Measurements from ENCODE around the gene HOXA13. TPM values are rescaled to one million over a fixed set of nuclear protein-coding genes. Genes with fewer than 3 reads are reported as not detected.

HOXA13 gene
- total and polyA plus RNA-seq, 4 donors: not detected

DNA sequence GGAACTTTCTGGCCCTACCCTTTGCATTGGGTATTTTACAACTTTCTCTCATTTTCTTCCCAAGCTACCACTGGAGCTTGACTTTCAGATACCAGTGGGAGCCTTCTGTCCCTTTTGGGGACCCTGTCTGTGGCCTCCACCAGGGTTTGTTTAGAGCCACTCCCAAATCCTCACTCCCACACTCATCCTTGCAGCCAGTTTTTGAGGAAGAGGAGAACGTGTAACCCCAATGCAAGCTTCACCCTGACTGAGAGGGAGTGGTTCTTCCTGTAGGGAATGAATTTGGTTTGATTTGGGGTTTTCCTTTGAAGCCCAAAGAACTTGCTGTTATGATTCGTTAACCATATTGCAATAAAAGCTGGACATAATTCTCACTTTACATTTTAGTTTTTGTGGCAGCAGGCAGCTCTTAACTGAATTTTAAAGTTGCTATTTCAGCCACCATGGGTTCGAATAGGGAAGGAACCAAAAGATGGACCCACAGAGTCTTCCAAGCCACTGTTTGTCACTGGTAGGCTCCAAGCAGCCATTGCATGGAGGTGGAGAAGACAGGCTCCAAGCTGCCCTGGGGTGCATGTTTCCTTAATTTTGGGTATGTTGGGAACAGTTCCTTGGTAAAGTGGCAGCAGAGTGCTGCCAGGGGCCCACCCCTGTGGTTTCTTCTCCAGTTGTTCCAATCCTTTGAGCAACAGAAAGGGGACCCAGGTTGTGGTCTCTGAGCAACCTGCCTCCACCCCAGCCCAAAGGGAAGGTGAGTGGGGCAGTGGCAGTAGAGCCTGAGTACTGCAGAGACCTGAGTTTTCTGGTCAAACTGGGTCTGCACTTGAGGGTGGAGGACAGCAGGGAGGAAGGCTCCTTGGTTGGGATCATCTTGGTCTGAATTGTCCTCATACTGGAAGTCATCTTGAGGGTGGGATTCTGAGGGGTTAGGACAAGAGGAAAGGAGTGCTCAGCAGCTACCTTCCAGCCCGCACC, 47.8 kb upstream of the HOXA13 start:
- Histone ChIP-seq H3K4me3 (no peak overlapping the region), H3K4me1 (ENCODE audit: control insufficient read depth in 5 of 5, insufficient read depth in 5 of 5, low read length in 5 of 5) (peaks cover 0 to 46% (median 0%) of the 10 kb centered on the region in 5 donors), H3K9ac (ENCODE audit: insufficient read depth in 1 of 2, low read length in 2 of 2) (no peak overlapping the region), H3K27me3 (ENCODE audit: control insufficient read depth in 3 of 3, insufficient read depth in 3 of 3, low read length in 2 of 3) (peaks cover 7 to 90% (median 87%) of the 10 kb centered on the region in 3 donors), H3K9me3 (ENCODE audit: control insufficient read depth in 4 of 4, insufficient read depth in 3 of 4, low read length in 3 of 4) (peaks cover 0 to 14% (median 0%) of the 10 kb centered on the region in 4 donors), H3K36me3 (ENCODE audit: control insufficient read depth in 4 of 4, insufficient read depth in 4 of 4, low read length in 4 of 4) (no peaks in the 10 kb centered on the region), H3K27ac (ENCODE audit: low read depth in 1 of 2, low read length in 1 of 2) (no peak overlapping the region)
- 37 to 55% methylated on average over 4 of the region's 4 CpGs for WGBS, 2 donors
- DNase-seq (no peak), ATAC-seq (ENCODE audit: insufficient read depth, low FRiP score) (no peak)
- TF ChIP-seq, protein P1, sequence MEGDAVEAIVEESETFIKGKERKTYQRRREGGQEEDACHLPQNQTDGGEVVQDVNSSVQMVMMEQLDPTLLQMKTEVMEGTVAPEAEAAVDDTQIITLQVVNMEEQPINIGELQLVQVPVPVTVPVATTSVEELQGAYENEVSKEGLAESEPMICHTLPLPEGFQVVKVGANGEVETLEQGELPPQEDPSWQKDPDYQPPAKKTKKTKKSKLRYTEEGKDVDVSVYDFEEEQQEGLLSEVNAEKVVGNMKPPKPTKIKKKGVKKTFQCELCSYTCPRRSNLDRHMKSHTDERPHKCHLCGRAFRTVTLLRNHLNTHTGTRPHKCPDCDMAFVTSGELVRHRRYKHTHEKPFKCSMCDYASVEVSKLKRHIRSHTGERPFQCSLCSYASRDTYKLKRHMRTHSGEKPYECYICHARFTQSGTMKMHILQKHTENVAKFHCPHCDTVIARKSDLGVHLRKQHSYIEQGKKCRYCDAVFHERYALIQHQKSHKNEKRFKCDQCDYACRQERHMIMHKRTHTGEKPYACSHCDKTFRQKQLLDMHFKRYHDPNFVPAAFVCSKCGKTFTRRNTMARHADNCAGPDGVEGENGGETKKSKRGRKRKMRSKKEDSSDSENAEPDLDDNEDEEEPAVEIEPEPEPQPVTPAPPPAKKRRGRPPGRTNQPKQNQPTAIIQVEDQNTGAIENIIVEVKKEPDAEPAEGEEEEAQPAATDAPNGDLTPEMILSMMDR (IDR thresholded peaks at IDR 0.05; ENCODE audit: control extremely low read depth, extremely low read depth): no peak

DNA sequence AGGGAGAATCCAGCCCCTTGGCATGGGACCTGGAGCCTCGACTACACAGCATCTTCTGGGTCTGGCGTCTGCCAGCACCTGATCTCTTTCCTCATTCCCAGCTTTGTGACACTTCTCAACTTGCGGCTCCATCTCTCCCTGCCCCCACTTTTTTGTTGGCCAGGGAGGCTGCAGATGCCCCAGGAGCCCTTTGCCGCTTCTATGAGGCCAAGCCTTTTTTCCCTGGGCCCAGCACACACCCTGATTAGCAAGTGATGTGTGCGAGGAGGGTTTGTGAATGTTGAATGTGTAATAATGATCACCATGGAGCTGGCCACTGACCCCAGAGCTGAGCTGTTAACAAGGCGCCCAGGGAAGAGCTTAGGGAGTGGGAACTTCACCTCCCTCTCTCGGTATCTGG, 47.1 kb upstream of the HOXA13 start:
- peaks cover 0 to 18% (median 0%) of the 10 kb centered on the region in 4 donors for H3K9me3 ChIP-seq (ENCODE audit: control insufficient read depth in 4 of 4, insufficient read depth in 3 of 4, low read length in 3 of 4)
- no peaks in the 10 kb centered on the region for H3K36me3 ChIP-seq (ENCODE audit: control insufficient read depth in 4 of 4, insufficient read depth in 4 of 4, low read length in 4 of 4)
- ATAC-seq (ENCODE audit: insufficient read depth, low FRiP score) (no peak), DNase-seq (no peak)
- no peak overlapping the region for H3K4me3 ChIP-seq
- peaks cover 0 to 48% (median 0%) of the 10 kb centered on the region in 5 donors for H3K4me1 ChIP-seq (ENCODE audit: control insufficient read depth in 5 of 5, insufficient read depth in 5 of 5, low read length in 5 of 5)
- peaks cover 7 to 90% (median 87%) of the 10 kb centered on the region in 3 donors for H3K27me3 ChIP-seq (ENCODE audit: control insufficient read depth in 3 of 3, insufficient read depth in 3 of 3, low read length in 2 of 3)
- H3K27ac ChIP-seq (ENCODE audit: low read depth in 1 of 2, low read length in 1 of 2): no peak overlapping the region
- TF ChIP-seq, protein P1 (IDR thresholded peaks at IDR 0.05; ENCODE audit: control extremely low read depth, extremely low read depth): no peak
- H3K9ac ChIP-seq (ENCODE audit: insufficient read depth in 1 of 2, low read length in 2 of 2): no peak overlapping the region
- 49 to 52% methylated on average over 7 of the region's 7 CpGs for WGBS, 2 donors

DNA sequence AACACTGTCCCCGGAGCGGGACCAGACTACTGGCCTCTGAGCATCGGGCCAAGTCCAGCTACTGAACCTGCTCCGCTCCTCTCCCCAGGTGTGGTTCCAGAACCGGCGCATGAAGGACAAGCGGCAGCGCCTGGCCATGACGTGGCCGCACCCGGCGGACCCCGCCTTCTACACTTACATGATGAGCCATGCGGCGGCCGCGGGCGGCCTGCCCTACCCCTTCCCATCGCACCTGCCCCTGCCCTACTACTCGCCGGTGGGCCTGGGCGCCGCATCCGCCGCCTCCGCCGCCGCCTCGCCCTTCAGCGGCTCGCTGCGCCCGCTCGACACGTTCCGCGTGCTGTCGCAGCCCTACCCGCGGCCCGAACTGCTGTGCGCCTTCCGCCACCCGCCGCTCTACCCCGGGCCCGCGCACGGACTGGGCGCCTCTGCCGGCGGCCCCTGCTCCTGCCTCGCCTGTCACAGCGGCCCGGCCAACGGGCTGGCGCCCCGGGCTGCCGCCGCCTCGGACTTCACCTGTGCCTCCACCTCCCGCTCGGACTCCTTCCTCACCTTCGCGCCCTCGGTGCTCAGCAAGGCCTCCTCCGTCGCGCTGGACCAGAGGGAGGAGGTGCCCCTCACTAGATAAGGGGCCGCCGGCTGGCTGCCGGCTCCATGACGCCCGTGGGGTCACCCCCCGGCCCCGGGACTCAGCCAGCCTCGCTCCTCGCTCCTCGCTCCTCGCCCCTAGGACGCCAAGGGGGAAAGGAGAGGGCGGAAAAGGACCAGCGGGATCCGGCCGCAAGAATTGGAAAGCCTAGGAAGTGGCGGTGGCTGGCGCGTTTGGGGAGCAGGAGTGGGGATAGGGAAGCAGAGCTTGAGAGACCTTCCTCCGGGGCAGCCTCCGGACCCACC, 46.2 kb upstream of the HOXA13 start:
- no peak overlapping the region for H3K4me3 ChIP-seq
- H3K27ac ChIP-seq (ENCODE audit: low read depth in 1 of 2, low read length in 1 of 2): no peak overlapping the region
- peaks cover 0 to 16% (median 0%) of the 10 kb centered on the region in 4 donors for H3K9me3 ChIP-seq (ENCODE audit: control insufficient read depth in 4 of 4, insufficient read depth in 3 of 4, low read length in 3 of 4)
- H3K27me3 ChIP-seq (ENCODE audit: control insufficient read depth in 3 of 3, insufficient read depth in 3 of 3, low read length in 2 of 3): peaks cover 7 to 91% (median 90%) of the 10 kb centered on the region in 3 donors
- H3K4me1 ChIP-seq (ENCODE audit: control insufficient read depth in 5 of 5, insufficient read depth in 5 of 5, low read length in 5 of 5): peaks cover 0 to 38% (median 0%) of the 10 kb centered on the region in 5 donors
- H3K36me3 ChIP-seq (ENCODE audit: control insufficient read depth in 4 of 4, insufficient read depth in 4 of 4, low read length in 4 of 4): no peaks in the 10 kb centered on the region
- TF ChIP-seq, protein P1 (IDR thresholded peaks at IDR 0.05; ENCODE audit: control extremely low read depth, extremely low read depth): no peak
- 2 to 4% methylated on average over 73 to 90 of the region's 90 CpGs for WGBS, 2 donors
- peak in 1 of 3 donors; percentile 33 for DNase-seq
- no peak for ATAC-seq (ENCODE audit: insufficient read depth, low FRiP score)
- H3K9ac ChIP-seq (ENCODE audit: insufficient read depth in 1 of 2, low read length in 2 of 2): no peak overlapping the region

Measured in lung (tissue), 12 donors.